Liver (tissue), 9 donors: ENCODE measurements around the gene S100A16. TPM values are rescaled to one million over a fixed set of nuclear protein-coding genes. Genes with fewer than 3 reads are reported as not detected.
A peak's percentile ranks its signal among the peaks of the same experiment; 100 is the strongest.

Experiments used
- DNase-seq: peaks from one replicate; pipeline ENCODE4 v3.0.0-alpha.2; 2017; ENCODE audit warnings: low spot score
- H3K27ac ChIP-seq, 2 donors: one replicate each; pipeline ENCODE4 v1.7.0; 2013; ENCODE audit warnings: inconsistent platforms in 2 of 2, low read length in 2 of 2, control low read depth in 1 of 2, low read depth in 1 of 2, mild to moderate bottlenecking in 1 of 2
- H3K27me3 ChIP-seq, 4 donors: one replicate each; pipeline versions ENCODE4 v1.6.1 to v1.7.0; 2013; ENCODE audit warnings: low read length in 3 of 4, inconsistent platforms in 1 of 4, mild to moderate bottlenecking in 1 of 4, moderate library complexity in 1 of 4; ENCODE audit not compliant: control insufficient read depth in 4 of 4, insufficient read depth in 4 of 4
- H3K36me3 ChIP-seq, 4 donors: one replicate each; pipeline versions ENCODE4 v1.6.1 to v1.7.0; 2013; ENCODE audit warnings: low read length in 3 of 4, mild to moderate bottlenecking in 3 of 4, low read depth in 1 of 4, moderate library complexity in 1 of 4; ENCODE audit not compliant: control insufficient read depth in 4 of 4, insufficient read depth in 3 of 4
- H3K4me1 ChIP-seq, 4 donors: one replicate each; pipeline versions ENCODE4 v1.6.1 to v1.7.0; 2013; ENCODE audit warnings: low read length in 3 of 4, mild to moderate bottlenecking in 3 of 4, moderate library complexity in 1 of 4; ENCODE audit not compliant: control insufficient read depth in 4 of 4, insufficient read depth in 4 of 4
- H3K4me3 ChIP-seq, 3 donors: one replicate each; pipeline versions ENCODE4 v1.6.1 to v1.7.0; 2013; ENCODE audit warnings: low read length in 3 of 3, control low read depth in 1 of 3, low read depth in 1 of 3, mild to moderate bottlenecking in 1 of 3
- H3K9ac ChIP-seq, 2 donors: one replicate each; pipeline ENCODE4 v1.7.0; 2013; ENCODE audit warnings: low read length in 2 of 2, mild to moderate bottlenecking in 2 of 2, moderate library complexity in 2 of 2, control low read depth in 1 of 2, low read depth in 1 of 2
- H3K9me3 ChIP-seq, 4 donors: one replicate each; pipeline versions ENCODE4 v1.6.1 to v1.7.0; 2013; ENCODE audit warnings: low read length in 3 of 4; ENCODE audit not compliant: control insufficient read depth in 4 of 4
- ATF3 ChIP-seq: IDR thresholded peaks from 2 replicates; pipeline ENCODE4 v1.6.1; 2016; ENCODE audit warnings: antibody characterized with exemption
- CTCF ChIP-seq: fragments of 150-350 bp; IDR thresholded peaks from 2 replicates; pipeline ENCODE4 v1.5.1; 2017; ENCODE audit warnings: improper control_type of control experiment, low read depth, low read length; ENCODE audit not compliant: missing input control
- EGR1 ChIP-seq, 2 donors: IDR thresholded peaks; 2 replicates each; pipeline ENCODE4 v1.6.1; 2016 to 2018; ENCODE audit warnings: antibody characterized with exemption in 2 of 2, low read depth in 2 of 2
- FOXA1 ChIP-seq: IDR thresholded peaks from 2 replicates; pipeline ENCODE4 v1.6.1; 2016; ENCODE audit warnings: antibody characterized with exemption
- FOXA2 ChIP-seq: IDR thresholded peaks from 2 replicates; pipeline ENCODE4 v1.6.1; 2016; ENCODE audit warnings: antibody characterized with exemption
- GABPA ChIP-seq, 2 donors: IDR thresholded peaks in 1 of 2; conservative IDR thresholded peaks in 1 of 2; 2 replicates each; pipeline ENCODE4 v1.6.1; 2016; ENCODE audit warnings: antibody characterized with exemption in 2 of 2, mild to moderate bottlenecking in 1 of 2, moderate library complexity in 1 of 2
- HNF4A ChIP-seq, 2 donors: conservative IDR thresholded peaks; 2 replicates each; pipeline ENCODE4 v1.6.1; 2016; ENCODE audit warnings: antibody characterized with exemption in 2 of 2, mild to moderate bottlenecking in 2 of 2
- HNF4G ChIP-seq: IDR thresholded peaks from 2 replicates; pipeline ENCODE4 v1.6.1; 2016; ENCODE audit warnings: antibody characterized with exemption
- JUND ChIP-seq, 2 donors: IDR thresholded peaks; 2 replicates each; pipeline ENCODE4 v1.6.1; 2016; ENCODE audit warnings: antibody characterized with exemption in 2 of 2
- MAX ChIP-seq: IDR thresholded peaks from 2 replicates; pipeline ENCODE4 v1.6.1; 2016; ENCODE audit warnings: antibody characterized with exemption
- NR2F2 ChIP-seq: IDR thresholded peaks from 2 replicates; pipeline ENCODE4 v1.6.1; 2016; ENCODE audit warnings: antibody characterized with exemption
- REST ChIP-seq: IDR thresholded peaks from 2 replicates; pipeline ENCODE4 v1.6.1; 2016; ENCODE audit warnings: antibody characterized with exemption, mild to moderate bottlenecking
- RXRA ChIP-seq, 2 donors: IDR thresholded peaks; 2 replicates each; pipeline ENCODE4 v1.6.1; 2017 to 2018; ENCODE audit warnings: antibody characterized with exemption in 2 of 2, mild to moderate bottlenecking in 1 of 2
- SP1 ChIP-seq: IDR thresholded peaks from 2 replicates; pipeline ENCODE4 v1.6.1; 2018; ENCODE audit warnings: antibody characterized with exemption, mild to moderate bottlenecking
- YY1 ChIP-seq: IDR thresholded peaks from 2 replicates; pipeline ENCODE4 v1.6.1; 2016; ENCODE audit warnings: antibody characterized with exemption, mild to moderate bottlenecking
- WGBS: extraction: QIAGEN DNeasy Blood & Tissue Kit; methylation state at CpG from one replicate; pipeline ENCODE4 v1.1.7; 2013; 5-methylcytosine and 5-hydroxymethylcytosine counted together
- polyA plus RNA-seq, 2 donors: library from polyadenylated mRNA; stranded (reverse) in 1 of 2; unstranded in 1 of 2; fragments of 200-250 nt in 1 of 2; fragments of >200 nt in 1 of 2; fragmentation: Nextera tagmentation in 1 of 2; extraction: Ambion mirVana in 1 of 2; gene quantifications; one replicate each; pipeline versions ENCODE4 v1.2.1 to v1.2.3, GENCODE V29; 2013 to 2015
- total RNA-seq, 2 donors: library from RNA; depleted of rRNA; stranded (reverse); fragments of >200 nt; gene quantifications; one replicate each; pipeline ENCODE4 v1.2.3, GENCODE V29; 2014
- donor health status: healthy.
- donor health status: healthy.
- donor health status: healthy.
- donor health status: healthy.
- donor health status: healthy.

Gene S100A16
- total and polyA plus RNA-seq, 4 donors = 27.3 to 142 (median 81.8) TPM

- Histone ChIP-seq H3K9me3 (no peaks in the 10 kb centered on the region), H3K27ac (peak overlapping the region; percentile 98 to 99), H3K27me3 (no peaks in the 10 kb centered on the region), H3K9ac (peak overlapping the region in 1 of 2 donors; percentile 26), H3K4me1 (peaks cover 13 to 30% (median 18%) of the 10 kb centered on the region in 4 donors), H3K4me3 (no peak overlapping the region), H3K36me3 (peaks cover 7 to 19% (median 16%) of the 10 kb centered on the region in 4 donors)
- no peak for TF ChIP-seq HNF4A (conservative IDR thresholded peaks at IDR 0.05)
- WGBS = 51% methylated on average over 18 of the region's 18 CpGs
- no peak for DNase-seq
These were observed 20.3 kb upstream of the S100A16 start for GRCh38 chr1:153633161-153633753.

GRCh38 chr1:153631047-153632022 is 18.4 kb upstream of the S100A16 start:
- Histone ChIP-seq H3K27ac (no peak overlapping the region), H3K27me3 (no peaks in the 10 kb centered on the region), H3K36me3 (peaks cover 0 to 3% (median under 1%) of the 10 kb centered on the region in 4 donors), H3K9ac (no peak overlapping the region), H3K4me3 (no peak overlapping the region), H3K9me3 (no peaks in the 10 kb centered on the region), H3K4me1 (peaks cover 15 to 32% (median 26%) of the 10 kb centered on the region in 4 donors)
- no peak for DNase-seq
- TF ChIP-seq HNF4A (conservative IDR thresholded peaks at IDR 0.05) (peak; percentile 95 to 96), CTCF (no peak), RXRA (IDR thresholded peaks at IDR 0.05) (peak in 1 of 2 donors; percentile 18), ATF3 (no peak), SP1 (peak; percentile 82), HNF4G (peak; percentile 71), FOXA2 (peak; percentile 22), JUND (IDR thresholded peaks at IDR 0.05) (peak; percentile 46 to 77), FOXA1 (peak; percentile 41), YY1 (no peak), EGR1 (IDR thresholded peaks at IDR 0.05; ENCODE audit: low read depth in 2 of 2) (peak in 1 of 2 donors; percentile 72)
- WGBS = 72% methylated on average over 10 of the region's 10 CpGs

- Histone ChIP-seq H3K4me1 (peaks cover 12 to 31% (median 24%) of the 10 kb centered on the region in 4 donors), H3K27ac (no peak overlapping the region), H3K27me3 (no peaks in the 10 kb centered on the region), H3K36me3 (no peaks in the 10 kb centered on the region), H3K4me3 (no peak overlapping the region), H3K9ac (no peak overlapping the region), H3K9me3 (no peaks in the 10 kb centered on the region)
- WGBS = 94% methylated on average over 7 of the region's 7 CpGs
- no peak for DNase-seq
- TF ChIP-seq HNF4G (no peak), CTCF (no peak), GABPA (IDR thresholded peaks at IDR 0.05 in 1 of 2, conservative IDR thresholded peaks at IDR 0.05 in 1 of 2) (no peak), NR2F2 (no peak), JUND (IDR thresholded peaks at IDR 0.05) (no peak), REST (no peak), MAX (no peak), EGR1 (IDR thresholded peaks at IDR 0.05; ENCODE audit: low read depth in 2 of 2) (no peak)
These were observed 17.4 kb upstream of the S100A16 start for GRCh38 chr1:153630384-153630783.
